Keratinocyte (primary cell): ENCODE measurements around the gene RALGAPA2. TPM values are rescaled to one million over a fixed set of nuclear protein-coding genes. Genes with fewer than 3 reads are reported as not detected.

Experiments used
- DNase-seq: peaks from one replicate; pipeline ENCODE4 v3.0.0-alpha.2; 2011; ENCODE audit warnings: low read depth, missing footprints, low spot score
- FAIRE-seq: peaks from 2 replicates; lab custom pipeline; 2011; peaks lifted over from hg19 to GRCh38; lab: Jason Lieb, UNC
- H2AFZ ChIP-seq: 2 replicates; pipeline ENCODE4 v1.6.0; 2012; ENCODE audit warnings: low read length, control low read depth, inconsistent platforms; ENCODE audit not compliant: control insufficient read depth
- H3K27ac ChIP-seq: 2 replicates; pipeline ENCODE4 v1.5.1; 2011; ENCODE audit warnings: low read length; ENCODE audit not compliant: control insufficient read depth, insufficient read depth
- H3K27me3 ChIP-seq: 3 replicates; pipeline ENCODE4 v1.6.0; 2011; ENCODE audit warnings: low read length; ENCODE audit not compliant: control insufficient read depth, insufficient read depth; ENCODE audit errors: extremely low read depth
- H3K36me3 ChIP-seq, 2 experiments: 2 replicates in 1 of 2; 3 replicates in 1 of 2; pipeline ENCODE4 v1.5.1; 2011; ENCODE audit warnings: low read length in 2 of 2, mild to moderate bottlenecking in 1 of 2; ENCODE audit not compliant: control insufficient read depth in 2 of 2, insufficient read depth in 2 of 2; ENCODE audit errors: extremely low read depth in 1 of 2
- H3K4me1 ChIP-seq: 3 replicates; pipeline ENCODE4 v1.5.1; 2011; ENCODE audit warnings: low read length; ENCODE audit not compliant: control insufficient read depth, insufficient read depth; ENCODE audit errors: extremely low read depth
- H3K4me2 ChIP-seq: 3 replicates; pipeline ENCODE4 v1.6.0; 2011; ENCODE audit warnings: low read depth, low read length; ENCODE audit not compliant: control insufficient read depth, insufficient read depth; ENCODE audit errors: extremely low read depth
- H3K4me3 ChIP-seq, 3 experiments: fragments of 200-600 bp in 1 of 3; sonication (generic) in 1 of 3; 2 replicates in 2 of 3; 3 replicates in 1 of 3; pipeline ENCODE4 v1.5.1; 2011 to 2016; ENCODE audit warnings: low read length in 3 of 3, mild to moderate bottlenecking in 3 of 3, control low read depth in 2 of 3, inconsistent platforms in 1 of 3, low read depth in 1 of 3, mixed read lengths in 1 of 3, mixed run types in 1 of 3, moderate library complexity in 1 of 3; ENCODE audit not compliant: control insufficient read depth in 2 of 3, insufficient read depth in 2 of 3; ENCODE audit errors: extremely low read depth in 1 of 3
- H3K79me2 ChIP-seq: 2 replicates; pipeline ENCODE4 v1.6.0; 2012; ENCODE audit warnings: low read length; ENCODE audit not compliant: control insufficient read depth, insufficient read depth
- H3K9ac ChIP-seq: 3 replicates; pipeline ENCODE4 v1.6.0; 2011; ENCODE audit warnings: low read length; ENCODE audit not compliant: control insufficient read depth, insufficient read depth; ENCODE audit errors: extremely low read depth
- H3K9me1 ChIP-seq: 3 replicates; pipeline ENCODE4 v1.6.0; 2011; ENCODE audit warnings: low read length; ENCODE audit not compliant: control insufficient read depth, insufficient read depth; ENCODE audit errors: extremely low read depth
- H3K9me3 ChIP-seq: 2 replicates; pipeline ENCODE4 v1.5.1; 2012; ENCODE audit warnings: low read depth, low read length; ENCODE audit not compliant: control insufficient read depth
- H4K20me1 ChIP-seq: 3 replicates; pipeline ENCODE4 v1.6.0; 2011; ENCODE audit warnings: low read length; ENCODE audit not compliant: control insufficient read depth, insufficient read depth; ENCODE audit errors: extremely low read depth
- CTCF ChIP-seq, 3 experiments: IDR thresholded peaks in 1 of 3; conservative IDR thresholded peaks in 1 of 3; optimal IDR thresholded peaks in 1 of 3; 2 replicates in 2 of 3; 3 replicates in 1 of 3; pipeline versions ENCODE3 to v1.5.1; 2011; ENCODE audit warnings: low read length in 3 of 3, mild to moderate bottlenecking in 3 of 3, moderate library complexity in 2 of 3, control low read depth in 1 of 3, inconsistent platforms in 1 of 3; ENCODE audit not compliant: insufficient read depth in 2 of 3; ENCODE audit errors: extremely low read depth in 1 of 3
- EZH2 ChIP-seq: IDR thresholded peaks from one replicate; pipeline ENCODE4 v1.6.1; 2012; ENCODE audit warnings: inconsistent platforms, mild to moderate bottlenecking, low read length, moderate library complexity
- dilution Hi-C: fragments of 300-500 bp; cut with MboI; formaldehyde crosslinking; loops from one replicate; pipeline ENCODE4 v1.7.0; 2020; ENCODE audit warnings: low sequenced_read_pairs; ENCODE audit not compliant: extremely low pct_ligation_motif_present
- polyA plus RNA-seq, 5 experiments: library from polyadenylated mRNA; depleted of rRNA in 3 of 5; stranded (reverse) in 3 of 5; stranded (forward) in 1 of 5; unstranded in 1 of 5; fragments of >200 nt; gene quantifications; 1 replicate in 1 of 5; 2 replicates in 3 of 5; 3 replicates in 1 of 5; pipeline versions ENCODE4 v1.2.1 to v1.2.3, GENCODE V29; 2011 to 2012; ENCODE audit warnings: missing spikeins in 2 of 5, low read depth in 1 of 5, low replicate concordance in 1 of 5

RALGAPA2 gene
- polyA plus RNA-seq, 1 donor (not counting 4 experiments of a cell fraction or from before 2014, with no cell fraction given), result 3.2 TPM

GRCh38 chr20:20503777-20504530 lies 208.5 kb downstream of the RALGAPA2 start:
- dilution Hi-C loops, result no loop called here
- Histone ChIP-seq H3K4me1 (no peaks in the 10 kb centered on the region), H3K9me1 (no peaks in the 10 kb centered on the region), H3K9ac (no peak overlapping the region), H2AFZ (no peak overlapping the region), H3K4me2 (no peak overlapping the region), H3K79me2 (no peaks in the 10 kb centered on the region), H3K9me3 (no peaks in the 10 kb centered on the region), H3K4me3 (no peak overlapping the region), H4K20me1 (no peaks in the 10 kb centered on the region), H3K27ac (no peak overlapping the region), H3K36me3 (peaks cover 0 to 3% of the 10 kb centered on the region in 2 experiments), H3K27me3 (no peaks in the 10 kb centered on the region)
- DNase-seq, result no peak
- no peak for FAIRE-seq
- no peak for TF ChIP-seq EZH2
- TF ChIP-seq CTCF (optimal IDR thresholded peaks at IDR 0.05 in 1 of 3, IDR thresholded peaks at IDR 0.05 in 1 of 3, conservative IDR thresholded peaks at IDR 0.05 in 1 of 3; ENCODE audit: extremely low read depth in 1 of 3, insufficient read depth in 2 of 3, low read length in 3 of 3), result no peak

GRCh38 chr20:20501128-20501527 lies 211.3 kb downstream of the RALGAPA2 start:
- no peaks in the 10 kb centered on the region for H4K20me1 ChIP-seq
- H3K4me2 ChIP-seq, result no peak overlapping the region
- H3K9me3 ChIP-seq, result no peaks in the 10 kb centered on the region
- H3K4me1 ChIP-seq, result no peaks in the 10 kb centered on the region
- H3K27me3 ChIP-seq, result no peaks in the 10 kb centered on the region
- dilution Hi-C loops, result no loop called here
- H2AFZ ChIP-seq, result no peak overlapping the region
- no peaks in the 10 kb centered on the region for H3K79me2 ChIP-seq
- TF ChIP-seq EZH2 (no peak), CTCF (optimal IDR thresholded peaks at IDR 0.05 in 1 of 3, IDR thresholded peaks at IDR 0.05 in 1 of 3, conservative IDR thresholded peaks at IDR 0.05 in 1 of 3; ENCODE audit: extremely low read depth in 1 of 3, insufficient read depth in 2 of 3, low read length in 3 of 3) (no peak)
- no peak overlapping the region for H3K27ac ChIP-seq
- DNase-seq, result no peak
- H3K9ac ChIP-seq, result no peak overlapping the region
- peaks cover 0 to 3% of the 10 kb centered on the region in 2 experiments for H3K36me3 ChIP-seq
- no peaks in the 10 kb centered on the region for H3K9me1 ChIP-seq
- no peak for FAIRE-seq
- H3K4me3 ChIP-seq, result no peak overlapping the region
